Parathyroid adenoma (tissue), 2 donors: ENCODE results near the gene SORL1-AS1.

Source experiments
- H2AFZ ChIP-seq: fragments of 300-600 bp; sonication (generic); one replicate; pipeline ENCODE4 v1.7.0; 2017; ENCODE audit warnings: antibody characterized with exemption, mild to moderate bottlenecking
- H3K27ac ChIP-seq: fragments of 300-600 bp; sonication (generic); one replicate; pipeline ENCODE4 v1.7.0; 2017
- H3K27me3 ChIP-seq: fragments of 300-600 bp; sonication (generic); one replicate; pipeline ENCODE4 v1.7.0; 2017; ENCODE audit warnings: low read length; ENCODE audit not compliant: control insufficient read depth, insufficient read depth
- H3K36me3 ChIP-seq: fragments of 300-600 bp; sonication (generic); one replicate; pipeline ENCODE4 v1.7.0; 2017; ENCODE audit warnings: low read length; ENCODE audit not compliant: control insufficient read depth, insufficient read depth
- H3K4me1 ChIP-seq: fragments of 300-600 bp; sonication (generic); one replicate; pipeline ENCODE4 v1.7.0; 2017; ENCODE audit warnings: control low read depth
- H3K4me2 ChIP-seq: fragments of 300-600 bp; sonication (generic); one replicate; pipeline ENCODE4 v1.7.0; 2017; ENCODE audit warnings: low read length
- H3K4me3 ChIP-seq: fragments of 300-600 bp; sonication (generic); one replicate; pipeline ENCODE4 v1.7.0; 2017; ENCODE audit warnings: low read depth, low read length
- H3K79me2 ChIP-seq: fragments of 300-600 bp; sonication (generic); one replicate; pipeline ENCODE4 v1.7.0; 2017; ENCODE audit warnings: control low read depth
- H3K9ac ChIP-seq: fragments of 300-600 bp; sonication (generic); one replicate; pipeline ENCODE4 v1.7.0; 2017; ENCODE audit warnings: mild to moderate bottlenecking
- H3K9me3 ChIP-seq: fragments of 300-600 bp; sonication (generic); one replicate; pipeline ENCODE4 v1.7.0; 2017; ENCODE audit warnings: low read length; ENCODE audit not compliant: control insufficient read depth
- CTCF ChIP-seq: fragments of 300-600 bp; sonication (generic); IDR thresholded peaks from one replicate; pipeline ENCODE4 v1.7.0; 2017; ENCODE audit warnings: antibody characterized with exemption, mild to moderate bottlenecking
- donor health status: primary hyperparathyroidism.

SORL1-AS1 gene

DNA sequence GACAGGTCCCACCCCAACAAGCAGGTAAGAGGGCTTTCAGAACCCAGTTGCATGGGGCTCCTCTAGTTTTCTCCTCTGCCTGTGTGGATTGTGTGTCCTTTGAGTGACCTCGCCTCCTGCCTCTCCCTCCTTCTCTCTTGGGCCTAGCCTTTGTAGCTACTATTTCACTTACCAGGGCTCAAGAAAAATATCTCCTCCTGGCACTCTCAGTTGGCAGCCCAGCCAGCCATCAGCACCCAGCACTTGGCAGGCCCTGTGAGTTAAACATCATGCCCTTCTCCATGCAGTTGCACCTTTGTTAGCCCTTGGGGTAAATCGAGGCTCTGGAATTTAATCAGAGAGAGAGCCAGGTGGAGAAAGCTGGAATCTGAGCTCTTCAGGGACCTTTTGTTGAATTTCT, 35.4 kb upstream of the SORL1-AS1 start:
- Histone ChIP-seq H3K27ac (no peak overlapping the region), H3K36me3 (no peaks in the 10 kb centered on the region), H3K4me3 (no peak overlapping the region), H3K4me2 (no peak overlapping the region), H3K27me3 (no peaks in the 10 kb centered on the region), H3K9me3 (no peaks in the 10 kb centered on the region), H3K79me2 (no peaks in the 10 kb centered on the region), H3K4me1 (no peaks in the 10 kb centered on the region), H3K9ac (no peak overlapping the region), H2AFZ (no peak overlapping the region)
- no peak for TF ChIP-seq CTCF

DNA sequence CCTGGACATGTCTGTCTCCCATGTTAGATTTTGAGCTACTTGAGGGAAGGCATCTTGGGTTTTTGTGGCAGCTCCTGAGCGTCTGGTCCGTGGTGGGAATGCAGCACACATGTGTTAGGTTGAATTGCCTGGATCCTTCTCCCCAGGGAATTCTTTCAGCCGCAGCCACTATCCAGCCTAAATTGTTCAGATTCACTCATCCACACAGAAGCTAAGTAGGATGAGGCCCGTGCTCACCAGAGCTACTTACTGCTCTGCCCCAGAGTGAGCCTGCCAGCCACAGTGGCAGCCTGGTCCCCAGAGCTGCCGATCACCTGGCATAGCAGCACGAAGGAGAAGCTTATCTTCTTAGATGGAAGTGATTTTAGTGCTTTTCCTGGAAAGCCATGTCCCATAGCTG, 34.4 kb upstream of the SORL1-AS1 start:
- no peak for TF ChIP-seq CTCF
- Histone ChIP-seq H3K4me1 (no peaks in the 10 kb centered on the region), H3K4me3 (no peak overlapping the region), H3K9me3 (no peaks in the 10 kb centered on the region), H3K27ac (no peak overlapping the region), H2AFZ (no peak overlapping the region), H3K36me3 (no peaks in the 10 kb centered on the region), H3K79me2 (no peaks in the 10 kb centered on the region), H3K9ac (no peak overlapping the region), H3K27me3 (no peaks in the 10 kb centered on the region), H3K4me2 (no peak overlapping the region)

DNA sequence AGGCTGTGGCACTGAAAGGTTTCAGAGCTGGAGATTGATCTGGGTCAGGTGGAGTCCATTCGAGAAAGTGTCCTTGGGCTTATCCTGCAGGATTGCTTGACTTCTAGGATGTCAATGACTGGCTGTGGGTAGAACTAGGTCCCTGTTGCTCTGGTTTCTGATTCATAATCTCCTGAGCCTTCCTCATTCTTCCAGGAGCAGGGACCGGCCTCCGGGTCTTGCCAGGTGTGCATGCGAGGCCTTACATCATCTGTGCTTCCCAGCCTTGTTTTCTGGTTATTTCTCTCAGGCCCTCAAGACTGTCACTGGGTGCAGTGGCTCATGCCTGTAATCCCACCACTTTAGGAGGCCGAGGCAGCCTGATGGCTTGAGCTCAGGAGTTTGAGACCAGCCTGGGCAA, 33.3 kb upstream of the SORL1-AS1 start:
- H3K27ac ChIP-seq: no peak overlapping the region
- no peaks in the 10 kb centered on the region for H3K36me3 ChIP-seq
- no peaks in the 10 kb centered on the region for H3K9me3 ChIP-seq
- no peaks in the 10 kb centered on the region for H3K4me1 ChIP-seq
- no peak for TF ChIP-seq CTCF
- no peak overlapping the region for H2AFZ ChIP-seq
- H3K27me3 ChIP-seq: no peaks in the 10 kb centered on the region
- no peak overlapping the region for H3K4me2 ChIP-seq
- H3K79me2 ChIP-seq: no peaks in the 10 kb centered on the region
- no peak overlapping the region for H3K9ac ChIP-seq
- H3K4me3 ChIP-seq: no peak overlapping the region

- H3K79me2 ChIP-seq: no peaks in the 10 kb centered on the region
- H2AFZ ChIP-seq: no peak overlapping the region
- H3K4me3 ChIP-seq: no peak overlapping the region
- H3K4me2 ChIP-seq: no peak overlapping the region
- H3K9me3 ChIP-seq: no peaks in the 10 kb centered on the region
- H3K36me3 ChIP-seq: no peaks in the 10 kb centered on the region
- no peaks in the 10 kb centered on the region for H3K27me3 ChIP-seq
- H3K4me1 ChIP-seq: no peaks in the 10 kb centered on the region
- no peak for TF ChIP-seq CTCF
- H3K27ac ChIP-seq: no peak overlapping the region
- no peak overlapping the region for H3K9ac ChIP-seq
These were observed 32.4 kb upstream of the SORL1-AS1 start for GRCh38 chr11:121485216-121485615.

GRCh38 chr11:121483805-121484480, 31.2 kb upstream of the SORL1-AS1 start:
- Histone ChIP-seq H3K27me3 (no peaks in the 10 kb centered on the region), H3K4me3 (no peak overlapping the region), H3K9me3 (no peaks in the 10 kb centered on the region), H3K4me2 (no peak overlapping the region), H3K27ac (no peak overlapping the region), H3K4me1 (no peaks in the 10 kb centered on the region), H3K36me3 (no peaks in the 10 kb centered on the region), H3K9ac (no peak overlapping the region), H3K79me2 (no peaks in the 10 kb centered on the region), H2AFZ (no peak overlapping the region)
- TF ChIP-seq CTCF: no peak
